Transverse colon (tissue), 4 donors: ENCODE measurements around the gene PTPRN2. TPM values are rescaled to one million over a fixed set of nuclear protein-coding genes. Genes with fewer than 3 reads are reported as not detected.

ENCODE experiments used
- DNase-seq: peaks from one replicate; pipeline ENCODE4 v3.0.0-alpha.2; 2019
- H3K27ac ChIP-seq, 4 donors: fragments of 200-600 bp; sonication (generic); 2 replicates each; pipeline ENCODE4 v1.5.1; 2016 to 2018; ENCODE audit warnings: inconsistent platforms in 4 of 4
- H3K27me3 ChIP-seq: fragments of 200-600 bp; sonication (generic); 2 replicates; pipeline ENCODE4 v1.5.1; 2017; ENCODE audit warnings: inconsistent platforms
- H3K36me3 ChIP-seq, 4 donors: fragments of 200-600 bp; sonication (generic); 2 replicates each; pipeline ENCODE4 v1.5.1; 2017 to 2019; ENCODE audit warnings: inconsistent platforms in 4 of 4
- H3K4me1 ChIP-seq, 4 donors: fragments of 200-600 bp; sonication (generic); 2 replicates each; pipeline ENCODE4 v1.5.1; 2017 to 2020; ENCODE audit warnings: inconsistent platforms in 4 of 4
- H3K4me3 ChIP-seq, 4 donors: fragments of 200-600 bp; sonication (generic); 1 replicate in 1 of 4; 2 replicates in 3 of 4; pipeline versions ENCODE4 v1.5.1 to v1.6.1; 2017 to 2019; ENCODE audit warnings: inconsistent platforms in 4 of 4
- H3K9me3 ChIP-seq, 2 donors: fragments of 200-600 bp; sonication (generic); 2 replicates each; pipeline ENCODE4 v1.5.1; 2017 to 2019; ENCODE audit warnings: inconsistent platforms in 2 of 2
- CTCF ChIP-seq, 5 experiments: fragments of 200-600 bp in 3 of 5; fragments of 450-650 bp in 2 of 5; sonication (generic) in 3 of 5; IDR thresholded peaks; 1 replicate in 2 of 5; 2 replicates in 3 of 5; pipeline ENCODE4 v1.5.1; 2016 to 2017; ENCODE audit warnings: antibody characterized with exemption in 5 of 5, inconsistent platforms in 3 of 5, mild to moderate bottlenecking in 2 of 5, moderate library complexity in 1 of 5
- EP300 ChIP-seq: sonication (generic); formaldehyde crosslinking; IDR thresholded peaks from one replicate; pipeline ENCODE4 v1.6.1; 2017; ENCODE audit warnings: antibody characterized with exemption, low read depth
- POLR2A ChIP-seq: fragments of 450-650 bp; IDR thresholded peaks from one replicate; pipeline ENCODE4 v1.6.1; 2016; ENCODE audit warnings: antibody characterized with exemption, mild to moderate bottlenecking, moderate library complexity
- POLR2AphosphoS5 ChIP-seq, 3 donors: sonication (generic); formaldehyde crosslinking; IDR thresholded peaks; one replicate each; pipeline ENCODE4 v1.6.1; 2016; ENCODE audit warnings: antibody characterized with exemption in 3 of 3
- WGBS, 2 donors: methylation state at CpG; one replicate each; pipeline ENCODE4 v1.1.5; 2018; ENCODE audit warnings: low coverage in 1 of 2; 5-methylcytosine and 5-hydroxymethylcytosine counted together
- in situ Hi-C, 4 donors: fragments of 200-750 bp; cut with MboI; loops; one replicate each; pipeline versions ENCODE4 v1.15.0 to v1.15.1; 2017; ENCODE audit warnings: low sequenced_read_pairs in 3 of 4, low pct_ligation_motif_present in 1 of 4, low pct_unique_long_range_greater_than_20kb in 1 of 4
- intact Hi-C: fragments of 100-400 bp; cut with DNase I; formaldehyde crosslinking; loops from one replicate; pipeline ENCODE4 v1.15.1; 2023; ENCODE audit warnings: low total_unique reads
- total RNA-seq, 4 donors: library from RNA; depleted of rRNA; stranded (reverse); fragments of >200 nt; gene quantifications; one replicate each; pipeline ENCODE4 v1.1.0, GENCODE V29; 2016

Gene PTPRN2
- total RNA-seq, 4 donors from 2014 or later, result 15.4 to 31.1 (median 21.8) TPM

- H3K27me3 ChIP-seq, result no peaks in the 10 kb centered on the region
- in situ Hi-C loops, result no loop called here
- no peaks in the 10 kb centered on the region for H3K4me1 ChIP-seq
- no peak for DNase-seq
- 67% methylated on average over 17 of the region's 17 CpGs; no CpG with 5 or more reads in 1 of the 2 donors for WGBS, 2 donors
- TF ChIP-seq EP300 (no peak), CTCF (IDR thresholded peaks at IDR 0.05) (no peak), POLR2A (no peak), POLR2AphosphoS5 (IDR thresholded peaks at IDR 0.05) (no peak)
- no peaks in the 10 kb centered on the region for H3K9me3 ChIP-seq
- intact Hi-C loops, result no loop called here
- H3K4me3 ChIP-seq, result no peak overlapping the region
- no peaks in the 10 kb centered on the region for H3K36me3 ChIP-seq
- no peak overlapping the region for H3K27ac ChIP-seq
These were observed 523.6 kb downstream of the PTPRN2 start for GRCh38 chr7:158063850-158064610.

- Histone ChIP-seq H3K4me3 (no peak overlapping the region), H3K27me3 (no peaks in the 10 kb centered on the region), H3K4me1 (no peaks in the 10 kb centered on the region), H3K36me3 (no peaks in the 10 kb centered on the region), H3K27ac (no peak overlapping the region), H3K9me3 (no peaks in the 10 kb centered on the region)
- intact Hi-C loops (no loop called here), in situ Hi-C loops (no loop called here)
- 96% methylated on average over 19 of the region's 20 CpGs; no CpG with 5 or more reads in 1 of the 2 donors for whole genome bisulfite sequencing, 2 donors
- TF ChIP-seq POLR2A, result no peak
- TF ChIP-seq CTCF (IDR thresholded peaks at IDR 0.05), result no peak
- no peak for TF ChIP-seq EP300
- no peak for DNase-seq
These were observed 525.0 kb downstream of the PTPRN2 start for GRCh38 chr7:158062661-158063060.

GRCh38 chr7:158061884-158062656 lies 525.6 kb downstream of the PTPRN2 start:
- no peak overlapping the region for H3K4me3 ChIP-seq
- H3K27me3 ChIP-seq, result no peaks in the 10 kb centered on the region
- intact Hi-C loops, result no loop called here
- in situ Hi-C loops, result no loop called here
- H3K4me1 ChIP-seq, result no peaks in the 10 kb centered on the region
- TF ChIP-seq POLR2A, result no peak
- no peak for TF ChIP-seq POLR2AphosphoS5 (IDR thresholded peaks at IDR 0.05)
- TF ChIP-seq EP300, result no peak
- no peak for TF ChIP-seq CTCF (IDR thresholded peaks at IDR 0.05)
- H3K36me3 ChIP-seq, result no peaks in the 10 kb centered on the region
- 89% methylated on average over 24 of the region's 24 CpGs; no CpG with 5 or more reads in 1 of the 2 donors for WGBS, 2 donors
- no peaks in the 10 kb centered on the region for H3K9me3 ChIP-seq
- no peak for DNase-seq
- H3K27ac ChIP-seq, result no peak overlapping the region

- intact Hi-C loops, result no loop called here
These were observed 526.5 kb downstream of the PTPRN2 start for GRCh38 chr7:158061026-158061630.

More at GRCh38 chr7:158061026-158061630, 526.5 kb downstream of the PTPRN2 start:
- no peak for DNase-seq
- Histone ChIP-seq H3K36me3 (no peaks in the 10 kb centered on the region), H3K27ac (no peak overlapping the region), H3K4me3 (no peak overlapping the region), H3K27me3 (no peaks in the 10 kb centered on the region), H3K4me1 (no peaks in the 10 kb centered on the region), H3K9me3 (no peaks in the 10 kb centered on the region)
- TF ChIP-seq POLR2AphosphoS5 (IDR thresholded peaks at IDR 0.05), result no peak
- no peak for TF ChIP-seq POLR2A
- TF ChIP-seq EP300, result no peak
- TF ChIP-seq CTCF (IDR thresholded peaks at IDR 0.05), result no peak
- WGBS, 2 donors, result 93% methylated on average over 28 of the region's 28 CpGs; no CpG with 5 or more reads in 1 of the 2 donors
- in situ Hi-C loops, result no loop called here
